ENCODE results near the gene CACNA2D4.

CACNA2D4 gene, protein sequence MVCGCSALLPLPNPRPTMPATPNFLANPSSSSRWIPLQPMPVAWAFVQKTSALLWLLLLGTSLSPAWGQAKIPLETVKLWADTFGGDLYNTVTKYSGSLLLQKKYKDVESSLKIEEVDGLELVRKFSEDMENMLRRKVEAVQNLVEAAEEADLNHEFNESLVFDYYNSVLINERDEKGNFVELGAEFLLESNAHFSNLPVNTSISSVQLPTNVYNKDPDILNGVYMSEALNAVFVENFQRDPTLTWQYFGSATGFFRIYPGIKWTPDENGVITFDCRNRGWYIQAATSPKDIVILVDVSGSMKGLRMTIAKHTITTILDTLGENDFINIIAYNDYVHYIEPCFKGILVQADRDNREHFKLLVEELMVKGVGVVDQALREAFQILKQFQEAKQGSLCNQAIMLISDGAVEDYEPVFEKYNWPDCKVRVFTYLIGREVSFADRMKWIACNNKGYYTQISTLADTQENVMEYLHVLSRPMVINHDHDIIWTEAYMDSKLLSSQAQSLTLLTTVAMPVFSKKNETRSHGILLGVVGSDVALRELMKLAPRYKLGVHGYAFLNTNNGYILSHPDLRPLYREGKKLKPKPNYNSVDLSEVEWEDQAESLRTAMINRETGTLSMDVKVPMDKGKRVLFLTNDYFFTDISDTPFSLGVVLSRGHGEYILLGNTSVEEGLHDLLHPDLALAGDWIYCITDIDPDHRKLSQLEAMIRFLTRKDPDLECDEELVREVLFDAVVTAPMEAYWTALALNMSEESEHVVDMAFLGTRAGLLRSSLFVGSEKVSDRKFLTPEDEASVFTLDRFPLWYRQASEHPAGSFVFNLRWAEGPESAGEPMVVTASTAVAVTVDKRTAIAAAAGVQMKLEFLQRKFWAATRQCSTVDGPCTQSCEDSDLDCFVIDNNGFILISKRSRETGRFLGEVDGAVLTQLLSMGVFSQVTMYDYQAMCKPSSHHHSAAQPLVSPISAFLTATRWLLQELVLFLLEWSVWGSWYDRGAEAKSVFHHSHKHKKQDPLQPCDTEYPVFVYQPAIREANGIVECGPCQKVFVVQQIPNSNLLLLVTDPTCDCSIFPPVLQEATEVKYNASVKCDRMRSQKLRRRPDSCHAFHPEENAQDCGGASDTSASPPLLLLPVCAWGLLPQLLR

DNA sequence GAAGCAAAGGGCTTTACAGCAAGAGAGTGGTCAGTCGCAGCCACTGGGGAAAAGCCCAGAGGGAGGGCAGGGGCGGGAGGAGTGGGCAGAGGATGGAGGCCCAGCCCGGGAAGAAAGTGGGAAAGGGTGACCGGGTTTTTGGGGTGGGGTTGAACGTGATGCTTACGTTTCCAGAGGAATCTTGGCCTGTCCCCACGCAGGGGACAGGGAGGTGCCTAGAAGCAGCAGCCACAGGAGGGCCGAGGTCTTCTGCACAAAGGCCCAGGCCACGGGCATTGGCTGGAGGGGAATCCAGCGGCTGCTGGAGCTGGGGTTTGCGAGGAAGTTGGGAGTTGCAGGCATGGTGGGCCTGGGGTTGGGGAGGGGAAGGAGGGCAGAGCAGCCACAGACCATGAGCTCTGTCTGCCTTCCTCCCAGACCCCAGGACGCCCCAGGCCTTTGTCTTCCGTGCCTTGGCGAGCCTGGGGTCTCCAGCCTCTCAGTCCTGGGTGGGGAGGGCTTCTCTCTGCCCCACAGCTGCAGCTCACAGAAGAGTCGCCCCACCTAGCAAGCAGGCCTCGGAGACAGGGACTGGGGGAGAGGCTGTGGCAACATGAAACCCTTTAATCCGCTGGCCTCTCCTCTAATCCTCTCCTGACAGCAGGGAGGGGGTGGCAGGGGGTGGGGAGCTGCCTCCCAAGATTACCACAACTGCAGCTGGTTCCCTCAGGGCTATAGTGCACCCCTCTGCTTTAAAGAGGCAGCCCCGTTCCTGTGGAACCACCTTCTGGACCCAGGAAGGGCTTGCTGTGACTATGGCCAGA is at the start of gene CACNA2D4:
TSS of gene CACNA2D4 (minus strand) at position 572 of the 803 bp plus-strand sequence. CDS start at position 393, 179 bp downstream.
- in situ Hi-C loops (cut with MboI; ENCODE audit: low sequenced_read_pairs) = no loop called here

DNA sequence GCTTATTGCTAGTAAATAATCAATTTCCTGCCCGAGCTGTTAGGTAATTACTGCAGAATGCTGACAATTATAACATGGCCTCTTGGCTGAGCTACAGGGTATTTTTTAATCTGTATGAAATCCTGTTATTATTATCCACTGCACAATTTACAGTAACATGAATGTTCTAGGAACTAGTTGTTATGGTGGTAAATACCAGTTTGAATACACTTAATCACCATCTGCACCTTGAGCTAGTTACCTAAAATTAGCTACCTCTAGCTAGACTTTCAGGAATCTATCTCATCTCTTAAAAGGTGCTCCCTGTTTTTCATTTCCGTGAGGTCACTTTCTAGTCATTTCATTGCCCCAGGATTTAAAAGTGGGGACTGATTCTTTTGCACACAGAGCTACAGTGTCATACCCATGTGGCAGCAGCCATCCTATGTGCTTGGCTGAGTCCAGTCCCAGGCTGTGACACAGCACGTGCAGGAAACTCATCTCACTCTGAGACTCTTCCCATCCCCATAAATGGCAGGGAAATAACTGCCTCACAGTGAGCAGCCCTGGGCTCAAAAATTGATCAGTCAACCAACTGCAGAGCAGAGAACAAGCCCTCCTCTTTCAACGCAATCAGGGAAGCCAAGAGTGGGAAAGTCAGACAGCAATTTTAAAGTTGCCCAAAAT is 48.2 kb upstream of the CACNA2D4 start:
- in situ Hi-C loops (cut with MboI; ENCODE audit: low sequenced_read_pairs) = no loop called here

DNA sequence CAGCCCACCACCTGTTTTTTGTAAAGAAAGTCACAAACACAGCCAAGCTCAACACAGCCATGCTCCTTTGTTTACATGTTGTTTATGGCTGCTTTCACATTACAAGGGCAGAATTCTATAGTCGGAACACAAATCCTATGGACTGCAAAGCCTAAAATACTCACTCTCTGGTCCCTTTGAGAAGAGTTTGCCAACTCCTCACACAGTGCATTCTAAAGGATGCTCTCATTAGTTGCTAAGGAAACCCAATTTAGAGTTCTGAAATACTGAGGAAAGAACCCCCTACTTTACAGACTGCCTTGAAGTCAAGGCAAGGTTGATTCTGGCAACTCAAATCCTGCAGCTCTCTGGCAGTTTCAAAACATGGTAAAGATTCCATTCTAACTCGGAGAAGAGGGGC is 47.5 kb upstream of the CACNA2D4 start:
- in situ Hi-C loops (cut with MboI; ENCODE audit: low sequenced_read_pairs) = no loop called here

DNA sequence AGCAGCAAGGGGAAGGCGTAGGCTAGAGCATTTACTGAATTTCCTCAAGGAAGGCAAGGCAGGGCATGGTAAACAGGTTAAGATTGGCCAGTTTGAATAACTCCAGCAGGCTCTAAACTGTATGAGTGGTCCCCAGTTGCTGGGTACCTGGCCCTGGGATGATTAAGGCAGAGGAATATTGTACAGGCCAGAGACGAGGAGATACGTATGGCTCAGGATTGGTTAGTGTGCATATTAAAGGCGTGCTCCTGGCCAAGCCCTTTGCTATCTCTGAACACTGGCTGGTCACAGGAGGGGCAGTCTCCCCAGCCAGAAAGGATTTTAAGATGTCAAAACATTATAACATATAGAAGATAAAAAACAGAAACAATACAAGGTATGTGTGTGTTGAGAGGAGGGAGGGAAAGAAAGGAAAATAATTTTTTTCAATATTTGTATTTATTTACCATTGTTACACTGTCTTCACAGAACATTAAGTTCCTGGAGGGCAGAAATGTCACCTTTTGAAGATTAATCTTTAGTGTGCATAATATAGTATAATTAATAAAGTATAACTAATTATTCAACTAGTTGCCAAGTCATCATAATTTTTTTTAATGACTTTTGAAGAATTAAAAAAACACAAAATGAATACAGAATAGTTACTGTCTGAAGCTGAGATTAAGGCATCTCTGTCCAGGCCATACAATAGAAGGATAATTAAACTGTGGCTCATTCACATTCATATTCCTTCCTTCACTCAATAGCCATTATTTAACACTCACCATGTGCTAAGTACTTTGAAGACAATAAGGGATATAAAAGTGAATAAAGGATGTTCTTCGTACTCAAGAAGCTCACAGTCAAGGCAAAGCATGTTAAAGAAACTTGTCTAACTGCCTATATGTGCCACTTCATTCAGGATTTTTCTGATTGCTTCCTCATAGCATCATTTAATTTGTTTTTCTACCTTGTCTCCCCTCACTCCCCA is 43.9 kb upstream of the CACNA2D4 start:
- in situ Hi-C loops (cut with MboI; ENCODE audit: low sequenced_read_pairs) = no loop called here

DNA sequence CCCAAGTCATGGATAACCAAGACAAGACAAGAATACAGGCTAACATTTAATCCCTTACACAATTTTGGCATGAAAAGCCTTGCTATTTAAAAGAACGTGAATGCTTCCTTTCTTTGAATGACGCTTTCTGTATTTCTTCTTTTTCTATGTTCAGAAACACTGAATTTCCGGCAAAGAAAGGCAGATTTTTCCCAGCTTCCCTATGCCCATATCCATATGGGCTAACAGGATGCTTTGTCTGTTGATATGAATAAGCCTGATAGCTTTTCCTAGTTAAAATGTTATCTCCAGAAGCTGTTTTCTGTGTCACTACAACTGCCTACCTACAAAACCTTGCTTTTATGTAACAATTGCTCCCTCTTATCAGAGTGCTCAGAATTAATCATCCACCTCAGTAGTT is 38.3 kb upstream of the CACNA2D4 start:
- in situ Hi-C loops (cut with MboI; ENCODE audit: low sequenced_read_pairs) = no loop called here

DNA sequence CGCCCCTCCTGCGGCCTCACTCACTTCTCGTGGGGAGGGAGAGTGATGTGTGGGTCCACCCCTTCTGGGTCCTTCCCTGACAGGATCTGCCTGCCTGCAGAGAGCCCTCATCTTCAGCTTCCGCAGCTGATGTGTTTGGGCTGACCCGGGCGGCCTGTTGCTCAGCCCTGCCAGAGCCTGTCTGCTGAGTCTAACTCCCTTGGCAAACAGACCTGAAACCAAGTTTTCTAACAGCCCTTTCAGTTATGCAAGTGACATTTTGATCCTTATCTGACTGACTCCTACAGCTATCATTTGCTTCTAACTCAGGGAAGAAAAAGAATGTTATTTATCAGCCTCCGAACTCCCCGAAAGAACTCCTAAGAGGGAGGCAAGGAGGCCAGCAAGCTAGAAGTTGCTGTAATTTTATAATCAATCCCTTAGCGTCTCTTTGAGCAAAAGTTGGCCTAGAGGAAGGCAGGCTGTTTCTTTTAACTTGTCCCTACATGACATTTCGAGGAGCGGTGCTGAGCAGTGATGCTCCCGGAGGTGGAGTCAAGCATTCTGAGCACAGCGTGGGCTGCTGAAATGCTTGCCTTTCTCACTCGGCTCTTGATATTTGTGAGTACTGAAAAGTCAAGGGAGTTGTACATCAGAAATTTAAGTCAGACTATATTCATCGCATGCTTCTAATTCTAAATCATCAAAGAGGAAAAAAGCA is 31.5 kb upstream of the CACNA2D4 start:
- in situ Hi-C loops (cut with MboI; ENCODE audit: low sequenced_read_pairs) = loop anchor here (25.0 kb wide), 1 partner anchor 838 kb away; no protein-coding TSS in a partner anchor

DNA sequence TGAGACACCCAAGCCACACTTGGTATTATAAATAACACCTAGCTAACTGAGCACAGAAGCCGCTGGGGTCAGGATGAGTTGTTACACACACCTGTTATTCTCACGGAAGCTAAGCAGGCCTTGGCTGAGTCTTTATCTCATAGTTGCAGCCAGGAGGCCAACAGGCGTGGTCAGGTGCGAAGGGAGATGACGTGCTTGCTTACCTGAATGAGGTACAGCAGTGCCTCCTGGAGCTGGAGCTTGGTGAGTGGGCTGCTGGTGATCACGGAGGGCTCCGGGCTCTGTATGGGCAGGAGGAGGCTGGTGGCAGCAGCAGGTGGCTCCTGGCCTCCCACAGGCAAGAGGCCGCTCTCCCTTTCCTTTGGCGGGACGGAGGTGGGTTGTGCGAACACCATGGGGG is 30.4 kb upstream of the CACNA2D4 start:
- in situ Hi-C loops (cut with MboI; ENCODE audit: low sequenced_read_pairs) = loop anchor here (25.0 kb wide), 1 partner anchor 837 kb away; no protein-coding TSS in a partner anchor

DNA sequence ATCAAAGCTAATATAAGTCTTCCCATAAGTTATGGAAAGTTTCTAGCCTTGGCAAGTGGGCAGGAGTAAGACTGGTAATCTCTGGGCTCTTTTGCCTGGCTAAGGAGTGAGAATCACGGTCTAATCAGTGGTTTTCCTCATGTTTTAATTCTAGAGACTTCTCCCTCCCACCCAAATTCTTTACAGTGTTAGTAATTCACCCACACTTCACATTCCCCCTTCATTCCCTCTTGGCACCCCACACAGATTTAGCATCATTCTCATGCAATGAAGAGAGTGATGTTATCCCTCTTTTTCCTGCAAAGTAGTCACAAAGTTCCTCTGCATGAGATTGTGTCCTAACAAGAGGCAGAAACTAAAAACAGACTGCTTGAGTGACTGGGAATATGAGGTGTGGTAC is 28.6 kb upstream of the CACNA2D4 start:
- in situ Hi-C loops (cut with MboI; ENCODE audit: low sequenced_read_pairs) = loop anchor here (25.0 kb wide), 1 partner anchor 835 kb away; no protein-coding TSS in a partner anchor

DNA sequence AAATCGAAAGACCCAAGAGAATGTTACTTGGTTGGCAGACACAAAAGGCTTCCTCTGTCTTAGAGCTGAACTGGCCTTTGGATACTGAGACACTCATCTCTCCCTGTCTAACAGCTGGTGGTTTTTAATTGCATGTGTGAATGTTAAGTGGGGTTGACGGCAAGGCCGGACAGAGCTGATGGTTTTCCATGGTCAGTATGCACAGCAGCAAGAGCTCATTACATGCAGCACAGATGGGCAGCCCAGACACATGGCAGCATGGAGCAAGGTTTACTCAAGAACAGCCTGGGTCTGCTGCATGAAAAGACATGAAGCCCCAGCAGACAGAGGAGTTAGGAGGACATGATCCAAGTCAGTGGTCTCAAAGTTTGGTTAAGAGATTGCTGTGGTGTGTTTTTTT is 27.8 kb upstream of the CACNA2D4 start:
- in situ Hi-C loops (cut with MboI; ENCODE audit: low sequenced_read_pairs) = loop anchor here (25.0 kb wide), 1 partner anchor 834 kb away; no protein-coding TSS in a partner anchor

DNA sequence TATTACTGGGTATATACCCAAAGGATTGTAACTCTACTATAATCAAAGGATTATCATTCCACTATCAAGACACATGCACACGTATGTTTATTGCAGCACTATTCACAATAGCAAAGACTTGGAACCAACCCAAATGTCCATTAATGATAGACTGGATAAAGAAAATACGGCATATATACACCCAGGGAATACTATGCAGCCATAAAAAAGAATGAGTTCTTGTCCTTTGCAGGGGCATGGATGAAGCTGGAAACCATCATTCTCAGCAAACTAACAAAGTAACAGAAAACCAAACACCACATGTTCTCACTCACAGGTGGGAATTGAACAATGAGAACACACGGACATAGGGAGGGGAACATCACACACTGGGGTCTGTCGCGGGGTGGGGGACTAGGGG is 27.1 kb upstream of the CACNA2D4 start:
- in situ Hi-C loops (cut with MboI; ENCODE audit: low sequenced_read_pairs) = loop anchor here (25.0 kb wide), 1 partner anchor 833 kb away; no protein-coding TSS in a partner anchor

DNA sequence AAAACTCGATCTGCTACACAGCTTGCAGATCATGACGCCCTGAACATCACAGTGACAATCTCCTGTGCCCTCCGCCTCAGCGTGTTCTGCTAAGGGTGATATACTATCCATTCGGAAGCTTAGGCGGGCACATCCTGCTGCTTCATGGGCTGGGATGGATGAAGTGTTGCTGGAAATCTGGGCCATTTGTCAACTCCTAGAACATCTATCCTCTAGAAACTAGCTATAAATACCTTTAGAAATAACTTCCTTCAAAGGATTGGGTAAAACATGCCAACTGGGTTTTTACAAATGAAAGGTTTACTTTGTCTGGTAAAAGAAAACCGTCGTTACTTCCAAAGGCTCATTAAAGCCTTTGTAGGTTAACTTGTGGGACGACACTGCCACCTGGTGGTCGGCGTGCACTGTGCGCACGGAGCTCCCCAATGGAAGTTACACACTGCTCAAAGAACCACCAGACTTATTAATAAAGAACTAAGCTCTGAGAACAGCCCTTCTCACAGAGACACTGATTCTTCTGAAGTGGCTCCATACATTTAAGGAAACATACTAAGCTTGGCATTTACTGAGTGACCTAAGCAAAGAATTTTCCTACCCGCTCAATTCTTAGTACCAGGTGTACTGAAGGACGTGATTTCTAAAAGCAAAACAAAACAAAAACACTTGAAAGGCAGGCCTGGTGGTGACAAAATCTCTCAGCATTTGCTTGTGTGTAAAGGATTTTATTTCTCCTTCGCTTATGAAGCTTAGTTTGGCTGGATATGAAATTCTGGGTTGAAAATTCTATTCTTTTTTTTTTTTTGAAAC is 21.6 kb upstream of the CACNA2D4 start:
- in situ Hi-C loops (cut with MboI; ENCODE audit: low sequenced_read_pairs) = loop anchor here (5.0 to 25.0 kb wide), 3 partner anchors 125 to 828 kb away; no protein-coding TSS in a partner anchor

DNA sequence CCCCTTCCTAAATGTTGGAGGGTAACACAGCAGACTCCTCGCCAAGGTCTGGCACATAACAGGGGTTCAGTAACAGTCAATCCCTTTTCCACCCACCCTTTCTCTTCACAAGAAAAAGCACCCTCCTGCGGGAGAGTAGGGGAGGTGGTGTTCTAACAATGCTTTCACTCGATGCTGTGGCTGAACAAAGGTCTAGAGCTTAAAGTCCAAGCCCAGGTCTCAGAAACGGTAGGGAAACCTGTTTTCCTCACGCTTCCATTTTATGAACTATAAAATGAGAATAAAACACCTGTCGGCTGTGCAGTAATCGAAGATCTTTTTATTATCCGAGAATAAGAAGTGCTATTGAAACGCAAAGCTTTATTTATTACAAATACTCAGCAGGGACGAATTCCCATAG is 20.9 kb upstream of the CACNA2D4 start:
- in situ Hi-C loops (cut with MboI; ENCODE audit: low sequenced_read_pairs) = loop anchor here (5.0 to 25.0 kb wide), 3 partner anchors 125 to 827 kb away; no protein-coding TSS in a partner anchor

DNA sequence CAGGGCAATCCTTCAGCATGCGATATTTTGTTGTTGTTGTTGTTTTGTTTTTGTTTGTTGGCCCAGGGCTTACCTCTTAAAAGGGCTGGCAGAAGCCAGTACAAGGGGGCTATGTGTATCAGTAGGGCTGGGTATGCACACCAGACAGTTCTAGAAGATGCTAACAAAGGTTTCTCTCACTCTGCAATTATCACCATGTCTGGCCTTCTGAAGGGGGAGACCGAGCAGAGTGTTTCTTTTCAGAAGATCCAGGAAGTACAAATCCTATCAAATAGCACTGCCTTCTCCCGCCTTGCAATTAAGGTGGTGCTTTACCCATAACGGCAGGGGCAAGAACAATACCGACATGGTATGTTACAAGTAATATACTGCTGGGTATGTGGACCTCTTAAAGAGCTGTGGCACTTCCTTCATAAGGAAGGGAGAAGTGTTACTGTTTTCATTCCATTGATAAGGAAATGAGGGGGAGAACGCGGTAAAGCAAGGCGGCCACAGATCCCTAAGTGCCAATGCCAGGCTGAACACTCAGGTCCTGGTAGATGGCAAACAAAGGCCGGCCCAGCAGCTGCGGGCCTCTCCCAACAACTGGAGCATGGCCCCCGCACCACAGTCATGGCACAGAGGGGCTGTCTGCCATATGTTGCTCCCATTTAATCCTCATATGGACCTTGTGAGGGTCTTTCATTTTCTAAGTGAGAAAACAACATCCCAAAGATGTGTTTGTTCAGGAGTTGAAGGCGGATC is 19.2 kb upstream of the CACNA2D4 start:
- in situ Hi-C loops (cut with MboI; ENCODE audit: low sequenced_read_pairs) = loop anchor here (5.0 to 25.0 kb wide), 3 partner anchors 123 to 825 kb away; no protein-coding TSS in a partner anchor

DNA sequence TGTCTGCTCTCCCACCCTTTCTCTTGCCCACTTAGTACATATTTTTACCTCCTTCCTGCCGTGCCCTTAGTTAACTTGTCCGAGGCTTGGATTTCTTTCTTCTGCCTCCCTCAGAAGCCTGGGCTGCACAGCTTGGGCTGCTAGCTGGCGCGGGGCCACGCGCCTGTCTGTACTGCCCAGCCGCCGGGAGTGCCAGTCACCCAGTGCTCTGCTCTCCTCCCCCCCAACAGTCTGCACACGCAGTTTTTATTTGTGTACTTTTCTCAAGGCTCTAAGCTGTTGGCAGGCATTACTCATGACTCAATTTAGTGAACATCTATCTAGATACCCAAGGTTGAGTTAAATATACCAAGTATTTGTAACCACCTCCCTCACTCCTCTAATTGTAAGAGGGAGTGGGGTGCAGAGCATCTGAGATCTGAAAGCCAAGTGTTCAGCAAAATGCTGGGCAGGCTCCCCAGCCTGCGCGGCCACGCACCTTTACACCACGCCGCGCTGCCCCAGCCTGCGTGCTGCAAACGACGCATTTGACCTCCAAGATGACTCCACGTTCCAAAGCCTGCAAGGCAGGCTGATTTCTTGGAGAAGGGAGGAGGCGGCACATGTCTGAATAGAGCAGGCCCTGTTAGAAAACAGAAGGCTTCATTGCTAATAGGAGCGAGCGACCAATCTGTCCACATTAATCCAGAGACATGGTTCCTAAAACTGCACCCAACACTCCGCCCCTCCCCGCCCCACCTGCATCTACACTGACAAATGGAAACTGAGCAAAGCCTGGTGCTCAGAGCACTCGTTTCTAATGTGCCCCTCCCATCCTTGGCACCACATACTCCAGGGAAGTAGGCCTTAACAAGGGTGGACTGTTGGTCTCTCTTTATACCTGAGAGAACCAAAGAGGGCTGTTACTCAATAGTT is 18.2 kb upstream of the CACNA2D4 start:
- in situ Hi-C loops (cut with MboI; ENCODE audit: low sequenced_read_pairs) = loop anchor here (5.0 to 25.0 kb wide), 3 partner anchors 122 to 824 kb away; no protein-coding TSS in a partner anchor

Measured in HL-60/S4 (cell line).